Gastroesophageal sphincter (tissue), 3 donors: ENCODE measurements around the gene STX12.
"Not testable (repeated sequence)": the region's sequence is repeated elsewhere in the genome, so short reads cannot be mapped to it uniquely, and the experiment has no call there.

Source experiments
- CTCF ChIP-seq, 4 experiments: fragments of 200-600 bp in 2 of 4; fragments of 450-650 bp in 2 of 4; sonication (generic) in 1 of 4; IDR thresholded peaks; one replicate each; pipeline ENCODE4 v1.5.1; 2017 to 2019; ENCODE audit warnings: antibody characterized with exemption in 4 of 4, mild to moderate bottlenecking in 2 of 4, moderate library complexity in 2 of 4
- POLR2A ChIP-seq, 2 donors: fragments of 450-650 bp; IDR thresholded peaks; one replicate each; pipeline ENCODE4 v1.6.1; 2017; ENCODE audit warnings: antibody characterized with exemption in 2 of 2, mild to moderate bottlenecking in 2 of 2, moderate library complexity in 1 of 2

GRCh38 chr1:27829339-27829960, 56.4 kb downstream of the STX12 start:
- not testable (repeated sequence) for TF ChIP-seq CTCF, POLR2A (IDR thresholded peaks at IDR 0.05)
